ENCODE data around the gene PSORS1C1.
"Not testable (repeated sequence)": the region's sequence is repeated elsewhere in the genome, so short reads cannot be mapped to it uniquely, and the experiment has no call there.

PSORS1C1 gene

DNA sequence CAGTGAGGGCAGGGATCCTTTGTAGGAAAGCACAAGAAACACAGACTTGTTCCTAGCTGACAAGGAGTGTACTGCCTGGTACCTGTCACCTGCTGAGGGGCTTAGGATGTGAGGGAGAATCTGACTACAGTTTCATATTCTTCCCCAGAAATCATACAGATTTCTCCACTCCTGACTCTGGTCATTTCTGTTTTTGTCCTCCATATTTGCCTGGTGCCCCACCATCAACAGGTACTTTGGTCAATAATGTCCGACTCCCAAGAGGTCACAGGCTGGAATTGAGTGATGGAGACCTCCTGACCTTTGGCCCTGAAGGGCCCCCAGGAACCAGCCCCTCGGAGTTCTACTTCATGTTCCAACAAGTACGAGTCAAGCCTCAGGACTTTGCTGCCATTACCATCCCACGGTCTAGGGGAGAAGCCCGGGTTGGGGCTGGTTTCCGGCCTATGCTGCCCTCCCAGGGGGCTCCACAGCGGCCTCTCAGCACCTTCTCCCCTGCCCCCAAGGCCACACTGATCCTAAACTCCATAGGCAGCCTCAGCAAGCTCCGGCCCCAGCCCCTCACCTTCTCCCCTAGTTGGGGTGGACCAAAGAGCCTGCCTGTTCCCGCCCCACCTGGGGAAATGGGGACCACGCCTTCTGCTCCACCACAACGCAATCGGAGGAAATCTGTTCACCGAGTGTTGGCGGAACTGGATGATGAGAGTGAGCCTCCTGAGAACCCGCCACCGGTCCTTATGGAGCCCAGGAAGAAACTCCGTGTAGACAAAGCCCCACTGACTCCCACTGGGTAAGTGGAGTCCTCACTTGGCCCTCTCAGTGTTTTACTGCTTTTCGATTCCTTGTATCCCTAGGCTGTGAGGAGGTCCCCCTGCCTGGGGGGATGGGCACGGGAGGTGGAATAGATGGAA lies 46.9 kb downstream of the PSORS1C1 start:
- no peak for DNase-seq

DNA sequence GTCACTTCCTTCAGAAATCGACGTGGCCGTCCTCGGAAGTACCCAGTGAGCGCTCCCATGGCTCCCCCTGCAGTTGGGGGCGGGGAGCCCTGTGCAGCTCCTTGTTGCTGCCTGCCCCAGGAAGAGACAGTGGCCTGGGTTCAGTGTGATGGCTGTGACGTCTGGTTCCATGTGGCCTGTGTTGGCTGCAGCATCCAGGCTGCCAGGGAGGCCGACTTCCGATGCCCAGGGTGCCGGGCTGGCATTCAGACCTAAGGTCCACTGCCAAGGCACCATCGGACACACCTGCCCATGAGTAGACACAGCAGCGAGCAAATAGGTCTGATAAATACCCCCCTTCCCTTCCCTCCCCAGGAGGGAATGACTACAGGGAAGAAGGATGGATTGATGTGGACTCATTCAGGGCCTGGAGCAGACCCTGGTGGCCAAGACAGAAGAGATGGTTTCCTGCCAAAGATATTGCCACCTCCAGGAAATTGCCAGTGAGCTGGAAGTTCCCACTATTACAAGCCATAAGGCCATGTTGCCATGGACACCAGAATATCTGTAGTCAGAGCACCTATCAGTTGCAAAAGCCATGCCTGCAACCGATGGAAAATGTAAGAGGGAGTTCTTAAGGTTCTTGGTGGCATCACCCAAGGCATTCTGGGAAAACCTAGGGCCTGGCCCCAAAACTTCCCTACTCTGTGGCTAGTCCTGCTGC lies 48.0 kb downstream of the PSORS1C1 start:
- DNase-seq: no peak

DNA sequence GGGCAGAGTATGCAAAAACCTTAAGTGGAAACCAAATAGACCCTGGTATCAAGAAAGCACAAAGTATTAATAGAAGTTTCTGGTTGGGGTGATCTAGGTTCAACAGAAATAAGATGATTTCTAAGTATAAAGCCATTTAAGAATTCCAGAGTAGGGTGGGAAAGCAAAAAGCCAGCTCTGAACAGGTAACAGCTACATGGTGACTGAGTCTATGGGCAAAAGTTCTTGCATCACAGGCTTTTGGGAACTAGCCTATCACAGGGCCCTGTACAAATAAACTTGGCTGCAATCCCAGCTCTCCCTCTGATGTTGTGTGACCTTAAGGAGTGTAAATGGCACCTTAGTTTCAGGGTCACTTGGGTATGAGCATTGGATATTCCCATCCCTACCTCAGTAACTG lies 49.3 kb downstream of the PSORS1C1 start:
- no peak for DNase-seq

DNA sequence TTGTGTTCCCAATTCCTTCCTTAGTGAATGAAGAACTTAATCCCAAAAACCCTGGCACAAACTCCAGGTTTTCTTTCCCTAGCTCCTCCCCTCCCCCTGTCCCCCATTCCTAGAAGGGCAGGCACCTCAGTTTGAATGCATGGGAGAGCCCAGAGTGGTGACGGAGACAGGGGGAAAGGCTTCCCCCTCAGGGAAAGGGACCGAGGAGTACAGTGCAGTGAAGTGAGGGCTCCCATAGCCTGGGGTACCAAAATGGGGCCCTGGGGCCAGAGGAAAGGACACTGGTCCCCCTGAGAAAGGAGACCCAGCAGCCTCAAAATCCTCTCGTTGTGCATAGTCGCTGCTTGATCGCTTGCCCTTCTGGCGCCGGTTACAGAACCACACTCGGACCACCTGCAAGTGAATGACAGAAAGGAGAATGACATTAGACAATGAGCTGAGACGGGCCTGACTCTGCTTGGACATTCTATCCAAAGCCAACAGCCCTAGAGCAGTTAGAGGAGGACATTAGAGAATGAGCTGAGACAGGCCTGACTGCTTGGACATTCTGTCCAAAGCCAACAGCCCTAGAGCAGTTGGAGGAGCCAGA lies 50.0 kb downstream of the PSORS1C1 start:
- not testable (repeated sequence) for DNase-seq

DNA sequence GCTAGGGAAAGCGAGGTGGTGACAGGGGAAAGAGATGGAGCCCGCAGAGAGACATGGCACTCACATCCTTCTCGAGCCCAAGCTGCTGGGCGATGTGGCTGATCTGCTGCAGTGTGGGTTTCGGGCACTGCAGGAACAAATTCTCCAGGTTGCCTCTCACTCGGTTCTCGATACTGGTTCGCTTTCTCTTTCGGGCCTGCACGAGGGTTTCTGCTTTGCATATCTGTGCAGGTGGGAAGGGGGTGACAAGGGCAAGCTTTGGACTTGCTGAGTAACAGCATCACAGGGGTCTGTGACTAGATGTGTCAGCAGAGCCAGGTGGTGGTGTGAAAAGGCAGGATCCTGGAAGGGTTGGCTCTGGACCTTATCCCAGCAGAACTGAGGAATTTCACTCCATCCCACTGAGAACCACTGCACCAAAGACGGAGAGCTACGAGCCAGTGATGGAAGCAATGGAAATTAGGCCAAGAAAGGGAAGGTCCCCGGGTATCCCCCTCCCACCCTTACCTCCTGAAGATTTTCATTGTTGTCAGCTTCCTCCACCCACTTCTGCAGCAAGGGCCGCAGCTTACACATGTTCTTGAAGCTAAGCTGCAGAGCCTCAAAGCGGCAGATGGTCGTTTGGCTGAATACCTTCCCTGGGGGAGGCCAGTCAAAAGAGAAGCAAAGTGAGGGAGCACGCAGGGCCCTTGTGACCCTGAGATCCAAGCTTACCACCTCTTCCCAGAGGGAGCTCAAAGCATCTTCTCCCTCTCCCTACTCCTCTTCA lies 50.6 kb downstream of the PSORS1C1 start:
- not testable (repeated sequence) for DNase-seq

DNA sequence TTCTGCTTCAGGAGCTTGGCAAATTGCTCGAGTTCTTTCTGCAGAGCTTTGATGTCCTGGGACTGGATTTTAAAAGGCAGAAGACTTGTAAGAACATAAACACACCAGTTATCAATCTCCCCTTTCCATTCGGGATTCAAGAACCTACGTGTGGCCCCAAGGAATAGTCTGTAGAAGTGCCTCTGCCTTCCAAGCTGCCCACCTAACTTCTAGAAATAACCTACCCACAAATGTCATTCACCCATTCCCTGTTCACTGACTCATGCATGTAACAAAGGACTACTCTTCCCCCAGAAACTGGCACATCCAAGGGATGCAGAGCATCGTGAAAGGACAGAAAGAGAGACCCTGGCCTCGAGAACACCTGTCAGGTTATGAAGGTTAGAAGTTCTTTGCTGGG lies 51.4 kb downstream of the PSORS1C1 start:
- no peak for DNase-seq

DNA sequence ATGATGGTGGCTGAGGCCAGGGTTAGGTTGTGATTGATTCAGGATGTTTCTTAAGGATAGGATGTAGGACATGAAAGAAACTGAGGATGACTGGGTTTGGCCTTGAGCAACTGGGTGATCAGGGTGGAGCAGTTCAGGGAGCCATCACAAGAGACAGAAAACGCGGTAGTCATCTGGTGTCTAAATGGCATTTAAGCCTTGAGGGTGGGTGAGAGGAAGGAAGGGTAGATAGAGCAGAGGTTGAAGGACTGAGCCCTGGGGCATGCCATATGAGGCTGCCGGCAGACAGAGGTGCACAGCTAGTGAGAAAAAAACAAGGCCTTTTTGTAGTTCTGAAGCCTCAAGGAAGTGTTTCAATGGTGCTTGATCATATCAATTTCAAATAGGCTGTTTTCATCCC lies 54.0 kb downstream of the PSORS1C1 start:
- no peak for DNase-seq

DNA sequence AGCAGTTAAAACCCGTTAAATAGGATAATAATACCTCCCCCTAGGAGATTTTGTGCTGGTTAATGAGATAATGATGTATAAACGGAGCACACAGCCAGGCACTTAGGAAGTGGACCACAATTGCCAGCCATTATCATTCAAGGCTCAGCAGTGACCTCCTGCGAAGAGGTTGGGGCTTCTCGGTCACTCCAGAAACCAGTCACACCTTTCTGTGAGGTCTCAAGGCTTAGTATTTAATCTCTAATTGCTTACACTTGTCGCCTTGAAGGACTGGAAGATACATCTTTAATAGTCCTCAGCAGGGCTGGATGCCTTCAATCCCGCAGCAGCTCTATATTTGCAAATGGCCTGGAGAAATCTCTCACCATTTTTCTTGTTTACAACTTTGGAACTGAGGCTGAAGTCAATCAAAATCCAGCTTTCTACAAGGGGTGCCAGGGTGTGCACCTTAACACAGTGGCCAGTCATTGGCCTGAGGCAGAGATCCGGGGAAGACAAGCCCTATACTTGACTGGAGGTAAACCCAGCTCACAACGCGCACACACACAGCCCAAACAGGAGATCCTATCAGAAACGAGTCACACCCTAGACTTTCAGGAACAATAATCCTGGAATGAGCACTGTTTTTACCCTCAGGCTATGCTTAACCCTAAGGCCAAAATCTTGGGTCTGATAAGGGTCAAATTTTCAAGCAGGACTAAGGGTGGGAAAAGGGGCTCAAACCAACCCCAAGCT lies 54.7 kb downstream of the PSORS1C1 start:
- no peak for DNase-seq

DNA sequence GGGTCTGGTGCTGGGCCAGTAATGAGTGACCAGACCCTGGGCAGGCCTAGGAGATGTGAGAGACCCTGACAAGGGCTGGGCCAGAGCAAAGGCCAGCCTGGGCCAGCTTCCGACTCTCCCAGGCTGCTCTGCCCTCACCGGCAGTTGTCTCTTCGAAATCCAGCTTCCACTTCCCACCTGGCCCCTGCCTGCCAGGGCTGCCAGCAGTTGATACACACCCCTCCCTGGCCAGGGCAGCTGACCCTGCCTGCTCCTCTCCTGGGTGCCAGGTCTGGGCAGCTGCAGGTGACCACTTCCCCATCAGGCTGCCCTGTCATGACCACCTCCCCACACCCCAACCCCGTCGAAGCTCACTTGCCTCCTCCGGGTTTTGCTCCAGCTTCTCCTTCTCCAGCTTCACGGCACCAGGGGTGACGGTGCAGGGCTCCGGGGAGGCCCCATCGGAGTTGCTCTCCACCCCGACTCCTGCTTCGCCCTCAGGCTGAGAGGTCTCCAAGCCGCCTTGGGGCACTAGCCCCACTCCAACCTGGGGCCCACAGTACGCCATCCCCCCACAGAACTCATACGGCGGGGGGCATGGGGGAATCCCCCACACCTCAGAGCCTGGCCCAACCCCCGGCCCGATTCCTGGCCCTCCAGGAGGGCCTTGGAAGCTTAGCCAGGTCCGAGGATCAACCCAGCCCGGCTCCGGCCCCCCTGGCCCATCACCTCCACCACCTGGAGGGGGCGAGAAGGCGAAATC lies 55.4 kb downstream of the PSORS1C1 start:
- not testable (repeated sequence) for DNase-seq

DNA sequence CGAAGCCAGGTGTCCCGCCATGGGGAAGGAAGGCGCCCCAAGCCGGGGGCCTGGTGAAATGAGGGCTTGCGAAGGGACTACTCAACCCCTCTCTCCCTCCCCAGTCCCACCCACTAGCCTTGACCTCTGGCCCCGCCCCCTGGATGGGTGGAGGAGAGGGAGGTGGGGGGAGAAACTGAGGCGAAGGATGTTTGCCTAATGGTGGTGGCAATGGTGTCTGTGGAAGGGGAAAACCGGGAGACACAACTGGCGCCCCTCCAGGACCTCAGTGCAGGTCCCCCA lies 55.9 kb downstream of the PSORS1C1 start, which contains the start of gene POU5F1:
Gene POU5F1, minus strand, starts transcription at position 83 of the 282 bp plus-strand sequence. Its CDS starts 62 bp downstream, at position 21.
- no peak for DNase-seq

DNA sequence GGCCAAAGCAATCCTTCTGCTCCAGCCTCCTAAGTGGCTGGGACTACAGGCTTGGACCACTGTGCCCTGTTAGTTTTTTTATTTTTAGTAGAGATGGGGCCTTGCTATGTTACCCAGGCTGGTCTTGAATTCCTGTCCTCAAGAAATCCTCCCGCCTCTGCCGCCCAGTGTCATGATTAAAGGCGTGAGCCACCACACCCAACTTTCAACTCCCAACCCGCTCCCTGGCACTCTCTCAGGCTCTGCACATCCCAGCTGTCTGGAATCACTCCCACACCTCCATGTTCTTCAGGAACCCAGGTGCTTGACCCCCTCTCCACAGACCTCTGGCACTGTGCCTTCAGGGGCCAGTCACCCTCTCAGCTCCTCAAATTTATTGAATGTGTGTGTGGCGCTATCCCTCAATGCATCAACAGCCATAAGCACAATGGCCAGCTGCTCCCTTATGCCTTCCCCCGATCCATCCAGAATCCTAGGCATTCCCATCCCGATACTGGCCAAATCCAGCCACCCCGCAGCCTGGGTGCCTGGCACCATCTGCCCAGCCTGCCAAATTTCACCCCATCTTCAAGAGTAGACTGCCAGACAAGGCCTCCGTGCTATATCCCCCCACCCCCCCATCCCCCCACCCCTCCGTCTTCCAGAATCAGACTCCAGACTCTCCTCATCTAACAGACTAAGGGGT lies 56.5 kb downstream of the PSORS1C1 start:
- no peak for DNase-seq

DNA sequence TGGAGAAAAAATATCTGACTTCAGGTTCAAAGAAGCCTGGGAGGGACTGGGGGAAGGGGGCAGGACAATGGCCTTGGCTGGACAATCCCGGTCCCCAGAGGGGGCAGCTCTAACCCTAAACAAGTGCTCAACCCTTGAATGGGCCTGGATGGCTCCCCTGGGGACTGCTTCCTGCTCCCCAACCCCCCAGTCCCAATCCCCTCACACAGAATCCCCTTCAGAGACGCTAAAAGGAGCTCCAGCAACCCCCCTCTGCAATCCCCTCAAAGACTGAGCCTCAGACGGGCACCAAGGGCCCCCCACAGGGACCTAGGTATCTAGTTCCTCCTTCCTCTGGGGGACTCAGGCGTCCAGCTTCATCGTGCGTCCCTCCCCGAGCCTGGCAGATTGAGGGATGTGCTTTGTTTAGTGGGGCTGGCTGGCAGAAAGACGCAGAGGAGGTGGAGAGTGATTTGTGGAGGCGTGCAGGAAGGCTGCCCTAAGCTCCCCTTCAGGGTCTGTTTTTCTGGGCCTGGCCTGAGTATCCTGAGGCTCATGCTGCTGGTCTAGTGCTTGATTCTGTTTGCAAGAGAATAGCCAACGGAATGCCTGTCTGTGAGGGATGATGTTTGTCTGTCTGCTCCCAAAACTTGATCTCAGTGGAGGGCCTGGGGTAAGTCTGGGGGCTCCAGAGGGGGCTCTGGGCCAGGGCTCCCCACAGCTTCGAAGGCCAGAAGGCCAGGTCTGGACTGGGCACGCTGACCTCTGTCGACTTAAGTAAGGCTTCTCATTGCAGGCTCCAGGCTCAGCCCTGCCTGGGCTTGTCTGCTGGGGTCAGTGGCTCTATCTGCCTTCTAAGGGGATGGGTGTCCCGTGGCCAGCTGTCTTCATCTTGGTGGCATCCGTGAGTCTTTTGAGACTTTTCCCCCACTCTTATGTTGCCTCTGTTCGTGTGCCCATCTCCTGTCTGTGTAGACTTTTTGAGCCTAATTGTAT lies 57.6 kb downstream of the PSORS1C1 start:
- DNase-seq: no peak

DNA sequence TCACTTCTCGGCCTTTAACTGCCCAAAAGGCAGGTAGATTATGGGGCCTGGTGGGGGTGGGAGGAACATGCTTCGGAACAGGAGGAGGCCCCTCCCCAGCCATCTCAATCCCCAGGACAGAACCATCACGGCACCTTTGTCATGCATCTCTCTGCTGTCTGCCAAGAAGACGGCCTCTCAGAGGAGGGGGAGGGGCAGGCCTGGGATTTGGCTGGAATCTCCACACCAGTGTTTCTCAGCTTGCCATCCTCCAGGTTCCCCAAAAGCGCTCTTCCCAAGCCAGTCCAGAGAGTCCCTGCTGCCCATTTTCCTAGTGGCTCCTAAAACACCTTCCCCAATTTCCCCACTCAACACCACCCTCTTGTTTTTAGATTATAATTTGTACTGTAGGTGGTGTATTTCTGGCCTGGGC lies 58.4 kb downstream of the PSORS1C1 start:
- no peak for DNase-seq

DNA sequence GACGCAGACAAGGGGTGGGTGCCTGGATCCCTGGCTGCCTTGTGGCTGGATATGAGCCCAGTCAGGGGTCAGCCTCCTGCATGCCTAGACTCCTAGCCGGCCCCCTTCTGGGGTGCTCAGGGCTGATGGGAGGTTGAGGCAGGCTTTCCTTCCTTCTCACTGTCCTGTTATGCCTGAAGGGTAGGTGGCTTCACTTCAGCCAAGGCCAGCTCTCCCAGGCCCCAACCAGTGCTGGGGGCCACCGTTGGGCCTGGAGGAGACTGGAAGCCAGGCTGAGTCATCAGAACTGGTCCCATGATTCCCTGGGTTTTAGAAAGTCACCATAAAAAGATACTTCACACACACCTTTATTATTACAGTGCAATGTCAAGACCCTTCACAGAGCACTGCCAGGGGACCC lies 58.8 kb downstream of the PSORS1C1 start:
- DNase-seq: no peak

DNA sequence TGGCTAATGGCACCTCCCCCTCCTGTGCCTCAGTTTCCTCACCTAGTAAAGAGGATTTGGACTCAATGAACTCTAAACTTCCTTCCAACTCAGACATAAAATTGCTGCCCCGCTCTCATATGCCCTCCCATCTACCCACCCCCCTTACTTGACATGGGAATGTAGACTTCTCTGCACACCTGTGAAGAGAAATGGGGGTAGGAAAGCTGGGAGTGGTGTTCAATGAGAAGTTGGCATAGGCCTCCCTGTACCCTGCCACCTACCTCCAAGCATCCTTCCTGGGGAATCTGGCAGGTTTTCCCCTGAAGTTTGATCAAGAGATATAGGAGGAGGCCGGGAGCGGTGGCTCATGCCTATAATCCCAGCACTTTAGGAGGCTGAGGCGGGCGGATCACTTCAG lies 59.8 kb downstream of the PSORS1C1 start:
- no peak for DNase-seq

DNA sequence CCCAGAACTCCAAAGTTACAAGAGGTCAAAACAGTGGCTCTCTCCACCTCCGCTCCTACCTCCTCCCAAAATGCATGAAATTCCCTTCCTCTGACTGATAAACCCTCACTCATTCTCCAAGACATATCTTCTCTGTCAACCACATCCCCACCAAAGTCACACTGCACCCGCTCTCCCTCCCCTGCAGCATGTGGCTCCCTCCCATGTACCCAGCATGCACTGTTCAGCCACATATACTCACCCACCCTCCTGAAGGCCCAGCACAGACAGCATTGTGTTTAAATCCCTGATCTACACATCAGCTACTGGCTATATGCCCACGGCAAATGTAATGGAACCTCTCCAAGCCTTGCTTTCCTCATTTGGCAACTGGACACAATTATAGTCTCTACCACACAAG lies 61.4 kb downstream of the PSORS1C1 start:
- no peak for DNase-seq

DNA sequence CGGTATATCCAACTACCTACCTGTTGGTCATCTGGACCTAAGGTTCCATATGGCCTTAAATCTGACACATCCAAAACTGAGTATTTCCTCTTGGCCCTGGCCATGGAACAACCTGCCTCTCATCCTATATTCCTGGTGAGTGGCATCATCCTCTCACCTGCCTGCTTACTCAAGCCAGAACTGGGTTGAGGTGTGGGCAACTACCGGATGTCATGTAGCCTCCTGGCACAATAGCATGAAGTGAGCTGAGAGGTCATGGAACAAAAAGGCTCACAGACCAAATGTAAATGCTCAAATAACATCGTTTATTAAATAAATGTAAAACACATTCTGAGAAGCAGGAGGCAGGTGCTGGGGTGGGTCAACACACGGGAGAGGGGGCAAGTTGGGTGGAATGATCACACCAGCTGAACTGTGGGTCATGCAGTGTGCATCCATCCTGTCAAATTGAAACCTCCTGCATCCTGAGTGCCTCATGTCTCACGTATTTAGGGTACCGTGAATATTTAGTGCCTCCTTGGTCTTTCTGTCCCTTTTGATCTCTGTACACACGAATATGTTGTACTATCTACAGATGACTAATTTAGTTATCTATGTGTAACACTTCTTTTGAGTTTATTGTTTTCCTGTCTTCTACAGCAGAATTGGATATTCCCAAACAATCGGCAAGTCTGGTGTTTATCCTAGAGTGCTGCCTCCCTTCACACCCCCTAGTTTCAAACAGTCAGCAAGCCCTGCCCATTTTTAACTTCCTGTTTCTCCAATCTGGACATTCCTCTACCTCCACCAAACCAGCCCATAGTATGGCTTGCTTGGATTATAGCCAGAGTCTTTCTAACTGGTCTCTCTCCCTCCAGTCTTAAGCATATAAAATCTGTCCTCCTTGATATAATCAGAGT lies 63.8 kb downstream of the PSORS1C1 start:
- no peak for DNase-seq

DNA sequence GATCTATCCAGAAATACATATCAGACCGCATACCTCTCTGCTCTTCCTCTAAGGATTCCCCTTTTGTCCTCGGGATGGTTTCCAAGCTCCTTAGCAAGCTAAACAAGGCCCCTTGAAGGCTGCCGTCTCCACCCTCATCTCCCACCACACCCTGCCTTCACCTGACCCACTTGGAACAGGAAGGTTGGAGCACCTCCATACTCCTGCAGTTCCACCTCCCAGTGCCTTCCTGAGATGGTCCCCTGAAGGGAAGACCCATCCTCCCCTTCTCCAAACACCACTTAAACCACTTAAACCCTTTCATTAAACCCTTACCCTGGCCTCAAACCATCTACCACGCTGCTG lies 64.4 kb downstream of the PSORS1C1 start:
- no peak for DNase-seq

DNA sequence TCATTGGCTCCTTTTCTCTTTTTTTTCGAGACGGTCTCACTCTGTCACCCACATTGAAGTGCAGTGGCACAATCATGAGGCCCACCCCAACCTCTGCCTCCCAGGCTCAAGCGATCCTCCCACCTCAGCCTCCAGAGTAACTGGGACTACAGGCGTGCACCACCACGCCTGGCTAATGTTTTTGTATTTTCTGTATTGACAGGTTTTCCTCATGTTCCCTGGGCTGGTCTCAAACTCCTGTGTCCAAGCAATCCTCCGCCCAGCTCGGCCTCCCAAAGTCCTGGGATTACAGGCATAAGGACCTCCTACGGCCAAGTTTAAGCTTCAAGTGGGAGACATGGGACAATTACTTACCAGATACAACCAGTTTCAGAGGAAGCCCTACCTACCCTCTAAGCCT lies 65.3 kb downstream of the PSORS1C1 start:
- DNase-seq: no peak
